ENCODE results near the gene EHMT1. TPM values are rescaled to one million over a fixed set of nuclear protein-coding genes. Genes with fewer than 3 reads are reported as not detected.

The EHMT1 gene
- total RNA-seq, 4 donors from 2014 or later, result 71.6 to 78.2 (median 74.2) TPM

DNA sequence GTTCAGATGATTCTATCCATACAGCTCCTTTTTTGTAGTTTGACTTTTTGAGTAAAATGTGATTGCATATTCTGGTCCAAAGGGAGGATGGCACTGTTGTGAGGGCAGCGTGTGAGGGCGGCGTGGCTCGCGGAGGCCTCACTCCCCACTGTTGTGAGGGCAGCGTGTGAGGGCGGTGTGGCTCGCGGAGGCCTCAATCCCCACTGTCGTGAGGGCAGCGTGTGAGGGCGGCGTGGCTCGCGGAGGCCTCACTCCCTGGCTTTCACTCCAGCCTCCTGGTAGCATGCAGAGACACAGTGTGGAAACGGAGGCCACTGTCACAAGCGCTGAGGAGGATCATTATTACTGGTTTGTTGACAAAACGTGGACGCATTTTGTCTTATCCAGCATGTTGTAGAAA is 79.0 kb downstream of the EHMT1 start:
- no peaks in the 10 kb centered on the region for H3K36me3 ChIP-seq
- H3K27me3 ChIP-seq, result no peaks in the 10 kb centered on the region
- intact Hi-C loops (cut with DNase I), result no loop called here
- TF ChIP-seq POLR2A (IDR thresholded peaks at IDR 0.05; ENCODE audit: low read depth), result no peak
- no peak for TF ChIP-seq EP300 (IDR thresholded peaks at IDR 0.05)
- TF ChIP-seq, protein P1, sequence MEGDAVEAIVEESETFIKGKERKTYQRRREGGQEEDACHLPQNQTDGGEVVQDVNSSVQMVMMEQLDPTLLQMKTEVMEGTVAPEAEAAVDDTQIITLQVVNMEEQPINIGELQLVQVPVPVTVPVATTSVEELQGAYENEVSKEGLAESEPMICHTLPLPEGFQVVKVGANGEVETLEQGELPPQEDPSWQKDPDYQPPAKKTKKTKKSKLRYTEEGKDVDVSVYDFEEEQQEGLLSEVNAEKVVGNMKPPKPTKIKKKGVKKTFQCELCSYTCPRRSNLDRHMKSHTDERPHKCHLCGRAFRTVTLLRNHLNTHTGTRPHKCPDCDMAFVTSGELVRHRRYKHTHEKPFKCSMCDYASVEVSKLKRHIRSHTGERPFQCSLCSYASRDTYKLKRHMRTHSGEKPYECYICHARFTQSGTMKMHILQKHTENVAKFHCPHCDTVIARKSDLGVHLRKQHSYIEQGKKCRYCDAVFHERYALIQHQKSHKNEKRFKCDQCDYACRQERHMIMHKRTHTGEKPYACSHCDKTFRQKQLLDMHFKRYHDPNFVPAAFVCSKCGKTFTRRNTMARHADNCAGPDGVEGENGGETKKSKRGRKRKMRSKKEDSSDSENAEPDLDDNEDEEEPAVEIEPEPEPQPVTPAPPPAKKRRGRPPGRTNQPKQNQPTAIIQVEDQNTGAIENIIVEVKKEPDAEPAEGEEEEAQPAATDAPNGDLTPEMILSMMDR (IDR thresholded peaks at IDR 0.05), result no peak
- no peak for TF ChIP-seq POLR2AphosphoS5 (IDR thresholded peaks at IDR 0.05)
- no peak overlapping the region for H3K4me3 ChIP-seq
- H3K27ac ChIP-seq (replicated peaks in 1 of 4), result no peak overlapping the region
- WGBS, result 91% methylated on average over 19 of the region's 19 CpGs
- no peaks in the 10 kb centered on the region for H3K9me3 ChIP-seq
- DNase-seq (ENCODE audit: extremely low spot score), result no peak
- H3K4me1 ChIP-seq, result peaks cover 12 to 39% (median 26%) of the 10 kb centered on the region in 4 donors

DNA sequence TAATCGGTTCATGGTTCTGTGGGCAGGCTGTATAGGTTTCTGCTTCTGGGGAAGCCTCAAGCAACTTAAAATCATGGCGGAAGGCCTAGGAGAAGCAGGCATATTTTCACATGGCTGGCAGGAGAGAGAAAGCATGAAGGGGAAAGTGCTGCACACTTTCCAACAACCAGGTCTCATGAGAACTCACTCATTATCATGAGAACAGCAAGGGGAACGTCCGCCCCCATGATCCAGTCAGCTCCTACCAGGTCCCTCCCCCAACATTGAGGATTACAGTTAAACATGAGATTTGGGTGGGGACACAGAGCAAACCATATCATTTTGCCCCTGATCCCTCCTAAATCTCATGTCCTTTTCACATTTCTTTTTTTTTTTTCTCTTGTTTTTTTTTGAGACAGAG is 82.1 kb downstream of the EHMT1 start:
- intact Hi-C loops (cut with DNase I), result no loop called here
- Histone ChIP-seq H3K27ac (replicated peaks in 1 of 4) (no peak overlapping the region), H3K9me3 (no peaks in the 10 kb centered on the region), H3K36me3 (no peaks in the 10 kb centered on the region), H3K27me3 (no peaks in the 10 kb centered on the region), H3K4me3 (no peak overlapping the region), H3K4me1 (peaks cover 8 to 33% (median 18%) of the 10 kb centered on the region in 4 donors)
- TF ChIP-seq POLR2AphosphoS5 (IDR thresholded peaks at IDR 0.05), result no peak
- TF ChIP-seq POLR2A (IDR thresholded peaks at IDR 0.05; ENCODE audit: low read depth), result no peak
- no peak for TF ChIP-seq EP300 (IDR thresholded peaks at IDR 0.05)
- TF ChIP-seq, protein P1 (IDR thresholded peaks at IDR 0.05), result no peak
- WGBS, result 96% methylated on average over 4 of the region's 4 CpGs
- no peak for DNase-seq (ENCODE audit: extremely low spot score)

DNA sequence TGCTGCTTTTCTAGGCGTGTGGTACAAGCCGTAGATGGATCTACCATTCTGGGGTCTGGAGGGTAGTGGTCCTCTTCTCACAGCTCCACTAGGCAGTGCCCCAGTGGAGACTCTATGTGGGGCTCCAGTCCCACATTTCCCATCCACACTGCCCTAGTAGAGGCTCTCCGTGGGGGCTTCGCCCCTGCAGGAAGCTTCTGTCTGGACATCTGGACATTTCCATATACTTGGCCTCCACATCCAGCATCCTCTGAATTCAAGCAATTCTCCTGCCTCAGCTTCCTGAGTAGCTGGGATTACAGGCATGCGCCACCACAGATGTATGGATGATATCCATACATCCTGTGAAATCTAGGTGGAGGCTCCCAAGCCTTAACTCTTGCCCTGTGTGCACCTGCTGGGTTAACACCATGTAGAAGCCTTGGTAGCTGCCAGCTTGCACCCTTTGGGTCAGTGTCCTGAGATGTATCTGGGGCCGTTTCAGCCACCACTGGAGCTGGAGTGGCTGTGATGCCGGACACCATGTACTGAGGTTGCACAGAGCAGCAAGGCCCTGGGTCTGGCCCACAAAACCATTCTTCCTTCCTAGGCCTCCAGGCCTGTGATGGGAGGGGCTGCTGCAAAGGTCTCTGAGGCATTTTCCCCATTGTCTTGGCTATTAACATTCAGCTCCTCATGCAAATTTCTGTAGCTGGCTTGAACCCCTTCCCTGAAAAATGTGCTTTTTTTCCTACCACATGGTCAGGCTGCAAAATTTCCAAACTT is 84.0 kb downstream of the EHMT1 start:
- no peaks in the 10 kb centered on the region for H3K9me3 ChIP-seq
- no peak for DNase-seq (ENCODE audit: extremely low spot score)
- TF ChIP-seq, protein P1 (IDR thresholded peaks at IDR 0.05), result no peak
- TF ChIP-seq EP300 (IDR thresholded peaks at IDR 0.05) (no peak), POLR2AphosphoS5 (IDR thresholded peaks at IDR 0.05) (no peak), POLR2A (IDR thresholded peaks at IDR 0.05; ENCODE audit: low read depth) (no peak)
- H3K27ac ChIP-seq (replicated peaks in 1 of 4), result no peak overlapping the region
- H3K27me3 ChIP-seq, result no peaks in the 10 kb centered on the region
- intact Hi-C loops (cut with DNase I), result no loop called here
- WGBS, result 96% methylated on average over 4 of the region's 7 CpGs
- peaks cover 11 to 35% (median 30%) of the 10 kb centered on the region in 4 donors for H3K4me1 ChIP-seq
- H3K36me3 ChIP-seq, result no peaks in the 10 kb centered on the region
- H3K4me3 ChIP-seq, result no peak overlapping the region

DNA sequence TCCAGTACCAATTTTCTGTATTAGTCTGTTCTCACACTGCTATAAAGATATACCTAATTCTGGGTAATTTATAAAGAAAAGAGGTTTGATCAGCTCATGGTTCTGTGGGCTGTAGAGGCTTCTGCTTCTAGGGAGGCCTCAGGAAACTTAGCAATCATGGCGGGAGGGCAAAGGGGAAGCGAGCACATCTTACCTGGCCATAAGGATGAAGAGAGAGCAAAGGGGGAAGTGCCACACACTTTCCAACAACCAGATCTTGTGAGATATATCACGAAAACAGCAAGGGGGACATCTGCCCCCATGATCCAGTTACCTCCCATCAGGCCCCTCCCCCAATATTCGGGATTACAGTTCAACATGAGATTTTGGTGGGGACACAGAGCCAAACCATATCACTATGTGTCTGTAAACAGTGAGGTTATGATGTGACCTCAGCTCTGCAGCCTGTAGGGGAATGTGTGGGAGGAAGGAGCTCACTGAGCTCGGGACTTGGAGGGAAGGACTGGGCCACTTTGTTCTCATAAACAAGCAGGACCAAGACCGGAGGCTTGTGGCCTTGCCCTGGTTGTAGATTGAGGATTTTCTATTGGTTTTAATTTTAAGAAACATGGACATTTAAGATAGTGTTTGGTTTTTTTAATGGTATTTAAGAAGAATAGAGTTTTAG is 85.2 kb downstream of the EHMT1 start:
- H3K4me1 ChIP-seq, result peaks cover 14 to 38% (median 30%) of the 10 kb centered on the region in 4 donors
- intact Hi-C loops (cut with DNase I), result no loop called here
- WGBS, result 79% methylated on average over 6 of the region's 6 CpGs
- H3K27me3 ChIP-seq, result no peaks in the 10 kb centered on the region
- no peaks in the 10 kb centered on the region for H3K36me3 ChIP-seq
- H3K27ac ChIP-seq (replicated peaks in 1 of 4), result no peak overlapping the region
- no peaks in the 10 kb centered on the region for H3K9me3 ChIP-seq
- H3K4me3 ChIP-seq, result no peak overlapping the region
- no peak for TF ChIP-seq EP300 (IDR thresholded peaks at IDR 0.05)
- no peak for TF ChIP-seq POLR2AphosphoS5 (IDR thresholded peaks at IDR 0.05)
- TF ChIP-seq POLR2A (IDR thresholded peaks at IDR 0.05; ENCODE audit: low read depth), result no peak
- TF ChIP-seq, protein P1 (IDR thresholded peaks at IDR 0.05), result no peak
- DNase-seq (ENCODE audit: extremely low spot score), result no peak

Measured in esophagus muscularis mucosa (tissue), 4 donors.